ENCODE data around the gene NEUROD1.
"Not testable (repeated sequence)": the region's sequence is repeated elsewhere in the genome, so short reads cannot be mapped to it uniquely, and the experiment has no call there.

NEUROD1 gene

DNA sequence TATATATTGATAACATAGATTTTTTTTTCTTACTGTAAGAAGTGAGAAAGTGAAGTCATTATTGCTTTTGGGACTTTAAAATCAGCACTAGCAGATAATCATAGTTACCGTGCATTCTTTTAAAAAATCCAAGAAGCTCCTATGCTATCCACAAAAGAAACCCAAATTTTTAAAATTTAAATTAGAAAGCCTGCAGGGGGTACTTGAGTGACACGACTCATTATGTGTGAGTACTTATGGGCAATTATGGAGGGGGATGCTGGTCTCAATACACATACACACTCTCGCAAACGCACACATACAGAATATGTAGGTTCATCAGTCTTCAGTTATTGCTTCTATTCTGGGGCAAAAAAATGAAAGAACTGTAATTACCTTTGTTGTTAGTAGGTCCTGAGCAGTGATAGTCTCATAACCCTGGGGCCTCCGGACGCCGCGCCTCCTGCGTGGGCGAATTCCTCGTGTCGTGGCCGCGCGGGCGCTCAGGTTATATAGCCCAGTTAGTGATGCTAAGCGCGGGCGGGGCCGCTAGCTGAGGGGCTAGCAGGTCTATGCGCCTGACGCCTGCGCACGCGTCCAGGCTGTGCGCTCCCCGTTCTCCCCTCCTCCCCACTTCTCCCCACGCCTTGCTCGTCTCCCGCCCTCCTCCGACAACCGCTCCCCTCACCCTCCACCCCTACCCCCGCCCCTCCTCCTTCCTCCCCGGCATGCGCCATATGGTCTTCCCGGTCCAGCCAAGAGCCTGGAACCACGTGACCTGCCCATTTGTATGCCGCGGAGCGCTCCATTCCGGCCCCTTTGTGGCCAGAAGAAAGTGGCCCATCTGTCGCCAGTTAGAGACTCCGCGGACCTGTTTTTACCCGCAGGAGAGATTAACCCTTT, at the start of gene NEUROD1:
NEUROD1 (minus strand) TSS at position 463 of the 882 bp plus-strand sequence. CDS start 1,657 bp downstream, outside the sequence.
- no peak for DNase-seq

DNA sequence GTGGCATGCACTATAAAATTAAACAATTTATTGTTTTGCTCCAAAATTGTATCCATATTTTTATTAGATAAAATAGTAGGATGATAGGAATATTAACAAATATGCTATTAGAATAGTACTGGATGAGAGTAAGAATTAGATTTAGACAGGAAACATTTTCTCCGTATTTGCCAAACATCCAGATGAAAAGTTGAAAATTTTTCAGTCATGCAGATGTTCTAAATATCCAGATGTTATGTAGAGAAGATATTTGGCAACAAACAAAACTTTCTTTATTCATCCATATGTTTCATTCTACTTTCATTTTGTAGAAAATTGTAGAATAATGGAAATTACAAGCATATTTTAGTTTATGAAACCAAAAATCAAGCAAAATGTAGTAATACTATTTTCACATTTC, 45.2 kb upstream of the NEUROD1 start:
- no peak for DNase-seq

DNA sequence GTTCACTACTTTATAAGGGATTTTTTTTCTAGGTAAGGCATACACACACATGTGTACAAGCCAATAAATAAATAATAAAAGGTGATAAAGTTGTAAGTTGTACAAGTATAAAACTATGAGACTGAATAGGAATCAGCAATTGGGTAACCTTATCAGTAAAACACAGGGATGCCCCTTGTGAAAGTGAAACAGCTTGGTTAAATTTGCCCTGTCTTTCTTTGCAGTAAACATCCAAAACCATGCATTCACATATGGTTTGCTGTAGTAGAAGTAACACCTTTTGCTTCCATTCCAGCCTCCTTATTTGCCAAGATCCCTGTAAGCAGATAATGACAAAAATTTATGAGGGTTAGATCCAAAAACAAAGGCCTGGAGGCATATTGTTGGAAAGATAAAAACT, 44.3 kb upstream of the NEUROD1 start:
- DNase-seq = no peak

DNA sequence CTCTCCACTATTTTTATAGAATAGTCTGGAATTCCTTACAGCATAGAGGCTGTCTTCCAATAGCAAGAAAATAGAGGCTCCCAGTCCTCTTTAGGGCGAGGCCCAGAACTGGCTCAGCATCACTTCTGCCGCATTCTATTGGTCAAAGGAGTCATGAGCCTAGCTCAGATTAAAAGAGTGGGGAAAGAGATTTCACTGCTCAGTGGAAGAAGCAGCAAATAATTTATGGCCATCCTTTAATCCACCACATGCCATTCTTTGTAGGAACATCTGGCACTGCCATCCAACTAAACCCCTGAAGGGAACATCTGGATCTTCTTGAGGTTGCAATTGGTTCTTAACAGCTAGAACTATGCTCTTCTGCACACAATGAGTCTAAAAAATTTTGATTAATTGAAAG, 43.4 kb upstream of the NEUROD1 start:
- no peak for DNase-seq

DNA sequence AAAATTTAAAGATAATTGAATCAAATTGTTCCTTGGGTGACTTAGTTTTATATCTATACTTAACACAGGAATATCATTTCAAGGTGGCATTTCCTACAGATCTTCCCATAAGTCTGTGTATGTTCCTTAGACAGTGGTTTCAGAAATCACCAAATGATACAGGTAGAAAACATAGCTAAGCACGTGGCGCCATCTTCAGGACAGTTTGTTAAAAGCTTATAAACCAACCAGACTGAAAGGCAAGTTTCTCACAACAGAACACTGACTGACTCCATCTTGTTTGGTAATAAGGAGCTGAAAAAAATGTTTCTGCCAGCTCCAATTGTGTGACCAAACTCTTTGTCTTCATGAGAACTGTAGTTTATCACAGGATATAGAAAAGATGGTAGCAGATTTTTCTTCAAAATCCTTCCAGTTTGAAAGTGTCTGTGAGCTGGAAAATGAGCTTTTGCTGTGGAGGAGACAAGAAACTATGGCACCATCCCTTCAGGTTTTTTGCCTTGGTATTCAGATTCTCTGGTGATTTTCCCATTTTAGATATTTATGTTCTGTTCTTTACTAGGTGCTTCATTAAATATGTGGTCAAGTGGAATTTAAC, 34.8 kb upstream of the NEUROD1 start:
- peak; percentile 68 to 79 for DNase-seq

DNA sequence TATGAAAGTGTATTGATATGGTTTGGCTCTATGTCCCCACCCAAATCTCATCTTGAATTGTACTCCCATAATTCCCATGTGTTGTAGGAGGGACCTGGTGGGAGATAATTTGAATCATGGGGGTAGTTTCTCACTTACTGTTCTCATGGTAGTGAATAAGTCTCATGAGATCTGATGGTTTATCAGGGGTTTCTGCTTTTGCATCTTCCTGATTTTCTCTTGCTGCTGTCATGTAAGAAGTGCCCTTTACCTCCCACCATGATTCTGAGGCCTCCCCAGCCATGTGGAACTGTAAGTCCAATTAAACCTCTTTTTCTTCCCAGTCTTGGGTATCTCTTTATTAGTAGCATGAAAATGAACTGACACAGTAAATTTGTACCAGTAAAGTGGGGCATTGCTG, 30.7 kb upstream of the NEUROD1 start:
- DNase-seq = not testable (repeated sequence)

DNA sequence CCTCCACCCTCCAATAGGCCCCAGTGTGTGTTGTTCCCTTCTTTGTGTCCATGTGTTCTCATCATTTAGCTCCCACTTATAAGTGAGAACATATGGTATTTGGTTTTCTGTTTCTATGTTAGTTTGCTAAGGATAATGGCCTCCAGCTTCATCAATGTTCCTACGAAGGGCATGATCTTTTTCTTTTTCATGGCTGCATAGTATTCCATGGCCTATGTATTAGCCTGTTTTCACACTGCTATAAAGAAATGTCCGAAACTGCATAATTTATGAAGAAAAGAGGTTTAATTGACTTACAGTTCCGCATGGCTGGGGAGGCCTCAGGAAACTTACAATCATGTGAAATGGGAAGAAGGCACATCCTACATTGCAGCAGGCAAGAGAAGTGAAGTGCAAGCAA, 22.2 kb upstream of the NEUROD1 start:
- DNase-seq = not testable (repeated sequence)

DNA sequence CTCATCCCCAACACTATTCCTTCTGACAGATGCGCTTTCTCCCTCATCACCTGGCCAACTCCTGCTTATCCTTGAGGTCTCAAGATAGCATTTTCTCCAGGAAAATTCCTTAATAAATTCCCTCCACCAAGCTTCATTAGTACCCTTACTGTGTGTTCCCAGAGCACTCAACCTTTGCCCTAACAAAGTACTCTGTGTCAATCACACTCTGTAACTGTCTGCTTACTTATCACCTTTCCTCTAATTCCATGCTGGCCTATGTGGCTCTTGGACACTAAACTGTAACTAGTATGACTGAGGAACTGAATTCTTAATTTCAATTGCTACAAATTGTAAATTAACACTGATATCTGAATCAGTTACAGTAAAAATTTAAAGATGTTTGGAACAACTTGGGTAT, 17.9 kb upstream of the NEUROD1 start:
- DNase-seq = no peak

DNA sequence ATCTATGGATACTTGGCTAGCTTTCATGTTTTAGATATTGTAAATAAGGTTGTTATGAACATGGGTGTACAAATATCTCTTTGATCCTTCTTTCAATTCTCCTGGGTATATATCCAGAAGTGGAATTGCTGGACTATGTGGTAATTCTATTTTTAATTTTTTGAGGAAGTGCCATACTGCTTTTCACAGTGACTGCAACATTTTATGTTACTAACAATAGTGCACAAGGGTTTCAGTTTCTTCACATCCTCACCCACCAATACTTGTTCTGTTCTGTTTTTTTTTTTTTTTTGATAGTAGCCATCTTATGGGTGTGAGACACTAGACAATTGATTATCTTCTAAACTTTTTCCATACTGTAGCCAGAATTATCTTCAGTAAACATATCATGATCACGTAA, 17.3 kb upstream of the NEUROD1 start:
- DNase-seq = no peak

DNA sequence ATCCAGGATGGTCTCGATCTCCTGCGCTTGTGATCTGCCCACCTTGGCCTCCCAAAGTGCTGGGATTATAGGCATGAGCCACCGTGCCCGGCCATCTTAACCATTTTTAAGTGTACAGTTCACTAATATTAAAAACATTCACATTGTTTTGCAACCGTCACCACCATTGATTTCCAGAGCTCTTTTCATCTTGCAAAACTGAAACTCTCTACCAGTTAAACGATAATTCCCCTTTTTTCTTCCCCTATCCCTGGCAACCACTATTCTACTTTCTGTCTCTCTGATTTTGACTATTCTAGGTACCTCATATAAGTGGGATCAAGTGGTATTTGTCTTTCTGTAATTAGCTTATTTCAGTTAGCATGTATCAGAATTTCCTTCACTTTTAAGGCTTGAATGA, 16.8 kb upstream of the NEUROD1 start:
- DNase-seq = no peak

DNA sequence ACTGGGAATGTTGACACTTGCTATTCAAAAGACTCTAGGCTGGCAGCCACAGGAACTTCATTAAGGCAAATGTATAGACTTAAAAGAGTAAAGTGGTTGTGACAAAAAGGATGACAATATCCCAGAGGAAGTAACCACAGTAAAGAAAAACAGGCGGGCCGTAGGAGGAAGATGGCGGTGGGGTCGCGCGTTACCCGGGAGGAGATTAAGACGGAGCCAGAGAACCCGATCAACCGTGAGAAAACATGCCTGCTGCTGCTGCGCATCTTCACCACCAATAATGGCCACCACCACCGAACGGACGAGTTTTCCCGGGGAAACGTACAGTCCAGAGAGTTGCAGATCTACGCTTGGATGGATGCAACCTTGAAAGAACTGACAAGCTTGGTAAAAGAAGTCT, 14.0 kb upstream of the NEUROD1 start:
- DNase-seq = no peak

DNA sequence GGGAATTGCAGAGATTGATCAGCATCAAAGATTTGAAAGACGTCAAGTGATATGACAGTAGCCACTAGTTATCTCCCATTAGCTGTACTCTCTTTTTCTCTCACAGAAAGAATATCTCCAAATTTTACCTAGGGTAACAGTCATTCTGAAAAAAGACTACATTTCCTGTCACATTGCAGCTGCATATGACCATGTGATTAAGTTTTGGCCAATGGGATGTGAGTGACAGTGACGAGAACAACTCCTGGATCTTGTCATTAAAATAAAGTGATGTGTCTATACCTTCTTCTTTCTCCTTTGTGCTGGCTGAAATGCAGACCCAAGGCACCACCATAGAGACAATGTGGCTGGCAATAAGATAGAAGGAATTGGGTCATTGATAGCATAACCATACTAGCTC, 10.5 kb upstream of the NEUROD1 start:
- no peak for DNase-seq

DNA sequence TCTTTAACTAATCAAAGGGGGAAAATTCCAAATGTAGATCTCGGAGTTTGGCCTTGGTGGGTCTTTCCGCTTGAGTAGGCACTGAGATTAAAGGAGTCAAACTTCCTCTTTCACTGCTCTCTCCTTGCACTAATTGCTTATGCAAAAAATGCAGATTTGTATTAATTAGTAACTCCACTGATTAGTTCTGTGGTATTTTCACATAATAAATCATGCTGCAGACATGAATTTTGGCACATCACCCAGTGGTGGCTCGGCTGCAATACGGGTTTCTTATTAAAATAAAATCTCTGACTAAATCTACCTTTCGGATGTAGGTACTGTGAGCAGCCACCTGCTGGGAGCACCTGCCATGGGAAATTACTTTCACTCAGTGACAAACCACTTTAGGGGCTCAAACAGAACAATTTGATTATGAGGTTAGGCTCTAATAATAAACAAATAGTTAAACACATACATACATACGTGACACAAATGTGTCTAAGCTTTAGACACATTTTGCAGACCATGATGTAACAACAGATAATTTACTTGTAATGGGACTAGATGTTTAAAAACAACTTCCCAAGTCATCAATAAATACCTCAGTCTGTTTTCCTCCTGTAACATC, 6.4 kb upstream of the NEUROD1 start:
- no peak for DNase-seq

DNA sequence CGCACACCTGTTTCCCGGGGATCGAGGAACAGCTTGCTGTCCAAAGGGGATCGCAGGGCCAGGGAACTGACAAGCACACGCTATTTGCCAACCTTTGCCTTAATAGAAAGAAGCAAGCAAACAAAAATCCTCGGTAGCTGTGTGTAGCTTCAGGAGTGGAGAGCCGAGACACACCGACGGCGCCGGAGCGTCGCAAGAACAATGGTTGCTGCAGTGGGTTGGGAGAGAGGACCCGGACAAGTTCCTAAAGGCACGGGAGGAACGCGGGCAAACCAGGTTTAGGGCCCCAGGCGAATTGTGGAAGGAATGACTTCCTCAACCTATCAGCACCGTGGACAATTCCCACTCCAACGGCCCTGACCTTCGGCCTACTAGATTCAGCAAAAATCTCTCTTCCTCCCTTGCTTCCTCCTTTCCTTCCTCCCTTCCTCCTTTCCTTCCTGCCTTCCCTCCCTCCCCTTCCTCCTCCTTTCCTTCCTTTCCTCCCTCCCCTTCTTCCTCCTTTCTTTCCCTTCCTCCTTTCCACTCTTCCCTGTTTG, 4.9 kb upstream of the NEUROD1 start:
- DNase-seq = no peak

DNA sequence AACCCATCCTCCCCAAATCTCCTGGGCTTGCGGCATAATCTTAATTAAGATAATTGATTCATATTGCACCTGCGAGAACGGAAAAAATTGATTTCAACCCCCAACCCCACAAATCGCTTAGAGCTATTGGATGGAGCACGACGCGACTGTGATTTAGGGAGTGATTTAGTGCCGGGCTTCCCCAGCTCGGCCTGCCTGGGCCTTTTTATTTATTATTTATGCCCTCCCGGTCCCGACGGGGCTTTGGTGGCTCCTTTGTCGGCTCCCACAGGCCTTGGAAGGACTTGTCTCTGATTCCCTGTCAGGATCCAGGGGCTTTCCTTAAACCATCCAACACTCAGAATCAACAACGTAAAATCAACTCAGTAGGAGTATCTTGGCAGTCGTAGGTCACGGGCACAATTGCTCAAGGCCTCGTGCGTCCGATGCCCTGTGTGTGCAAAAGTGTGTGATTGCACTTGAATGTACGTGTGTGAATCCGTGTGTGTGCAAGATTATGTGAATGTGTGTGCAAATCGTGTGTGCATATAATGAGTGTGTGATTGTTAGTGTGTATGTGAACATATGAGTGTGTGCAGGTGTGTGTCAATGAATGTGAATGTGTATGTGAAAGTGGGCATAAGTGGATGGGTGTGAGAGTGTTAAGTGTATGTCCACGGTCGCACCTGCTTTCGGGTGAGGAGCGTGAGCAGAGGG, 4.3 kb upstream of the NEUROD1 start:
- DNase-seq = no peak

DNA sequence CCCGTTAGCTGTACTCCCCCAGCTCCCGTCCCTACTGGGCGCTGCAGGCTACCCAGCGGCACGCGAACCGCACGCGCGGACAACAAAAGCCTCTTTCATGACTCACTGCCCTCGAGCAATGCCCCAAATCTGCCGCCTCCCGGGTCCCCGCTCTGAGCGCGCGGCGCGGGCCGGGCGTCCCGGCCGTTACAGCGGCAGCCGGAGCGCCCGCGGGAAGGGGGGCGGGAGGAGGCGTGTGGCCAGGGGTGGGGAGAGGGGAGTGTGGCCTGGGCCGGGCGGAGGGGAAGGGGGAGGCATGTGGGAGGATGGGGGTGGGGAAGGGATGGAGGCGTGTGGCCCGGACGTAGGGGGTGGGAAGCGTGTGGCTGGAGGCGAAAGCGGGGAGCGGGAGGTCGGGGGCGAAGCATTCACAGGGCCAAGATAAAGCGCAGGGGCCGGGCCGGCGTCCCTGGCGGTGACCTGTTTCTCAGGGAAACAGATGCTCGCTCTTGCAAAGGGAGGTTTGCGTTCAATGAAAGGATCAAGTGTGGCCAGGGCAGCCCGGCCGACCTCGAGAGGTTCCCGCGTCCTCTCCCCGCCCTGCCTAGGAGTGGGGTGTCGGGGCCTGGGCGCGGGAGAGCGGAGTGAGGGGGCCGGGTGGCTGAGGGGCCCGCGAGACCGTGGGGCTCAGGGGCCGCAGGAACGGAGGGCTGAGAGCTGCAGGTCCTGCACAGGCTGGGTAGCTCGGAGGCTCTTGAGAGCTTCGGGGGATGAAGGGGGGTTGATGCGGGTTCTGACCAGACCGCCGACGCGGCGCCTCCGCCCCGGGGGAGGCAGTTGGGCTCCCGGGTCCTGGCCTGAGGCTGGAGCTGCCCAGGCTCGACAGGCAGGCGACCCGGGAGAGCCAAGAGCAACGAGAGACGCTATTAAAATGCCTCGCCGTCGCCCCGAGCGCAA, 3.5 kb upstream of the NEUROD1 start:
- DNase-seq = no peak

DNA sequence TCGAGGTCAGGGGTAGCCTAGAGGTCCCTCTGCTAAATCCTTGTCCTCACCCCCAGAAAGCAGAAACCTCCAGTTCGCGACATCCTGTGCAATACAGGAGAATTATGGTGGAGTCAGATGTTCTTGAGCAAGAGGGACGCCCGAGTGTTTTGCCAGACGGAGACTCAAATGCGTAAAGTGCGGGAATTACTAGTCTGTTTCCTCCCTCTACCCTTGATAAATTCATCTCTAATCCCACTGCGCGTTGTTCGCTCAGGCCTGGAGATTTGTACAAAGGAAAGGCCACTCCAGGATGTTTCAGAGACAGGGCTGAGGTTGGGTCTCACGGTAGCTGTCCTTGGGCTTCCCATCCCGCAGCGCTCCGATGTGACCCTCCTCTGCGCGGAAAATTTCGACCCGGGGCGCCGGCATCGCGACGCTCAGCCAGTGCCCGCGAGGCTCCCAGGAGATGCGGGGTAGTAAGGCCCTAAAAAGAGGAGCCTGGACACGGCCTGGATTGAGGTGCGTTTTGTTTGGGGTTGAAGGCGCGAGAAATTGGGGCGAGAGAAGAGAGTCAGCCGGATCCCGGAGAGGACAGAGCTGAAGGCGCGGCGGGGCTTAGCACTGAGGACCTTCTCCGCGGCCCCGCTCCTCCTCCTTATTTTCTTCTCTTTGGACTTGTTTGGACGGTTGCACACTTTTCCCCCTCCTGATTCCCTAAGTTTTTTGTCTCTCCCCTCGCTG, 2.6 kb upstream of the NEUROD1 start:
- DNase-seq = no peak

DNA sequence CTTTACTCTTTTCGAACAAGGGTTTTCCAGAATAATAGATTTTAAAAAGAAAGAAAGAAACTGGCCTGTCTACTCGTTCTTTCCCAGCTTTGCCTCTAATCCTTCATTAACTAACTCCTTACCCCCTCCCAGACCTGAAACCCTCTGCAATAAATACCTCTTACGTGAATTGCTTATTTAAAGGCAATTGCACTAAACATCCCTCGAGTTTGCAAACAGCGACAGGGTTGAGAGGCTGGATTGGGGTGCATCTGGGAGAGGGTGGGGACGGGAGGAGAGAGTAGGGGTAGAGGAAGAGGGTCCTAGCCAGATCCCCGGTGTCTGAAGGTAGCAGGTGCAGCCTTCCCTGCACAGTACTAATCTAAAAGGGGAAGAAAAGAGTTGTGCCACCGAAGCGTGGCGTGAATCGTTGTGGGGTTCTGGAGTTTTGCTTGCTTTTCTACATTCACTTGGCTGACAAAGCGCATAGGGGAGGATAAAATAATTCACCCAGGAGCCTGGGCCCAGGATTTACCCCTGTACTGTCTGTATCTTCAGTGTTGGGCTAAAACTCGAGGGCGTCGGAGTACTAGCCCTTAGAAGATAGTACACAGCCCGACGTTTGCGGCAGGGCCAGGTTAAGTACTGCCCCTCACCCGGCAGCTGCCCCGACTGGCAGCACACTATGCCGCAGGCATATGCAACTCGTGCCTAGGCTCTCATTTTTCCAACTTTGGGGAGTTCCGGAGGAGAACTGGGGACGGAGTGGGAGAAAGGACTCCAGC, 1.9 kb upstream of the NEUROD1 start:
- DNase-seq = no peak

DNA sequence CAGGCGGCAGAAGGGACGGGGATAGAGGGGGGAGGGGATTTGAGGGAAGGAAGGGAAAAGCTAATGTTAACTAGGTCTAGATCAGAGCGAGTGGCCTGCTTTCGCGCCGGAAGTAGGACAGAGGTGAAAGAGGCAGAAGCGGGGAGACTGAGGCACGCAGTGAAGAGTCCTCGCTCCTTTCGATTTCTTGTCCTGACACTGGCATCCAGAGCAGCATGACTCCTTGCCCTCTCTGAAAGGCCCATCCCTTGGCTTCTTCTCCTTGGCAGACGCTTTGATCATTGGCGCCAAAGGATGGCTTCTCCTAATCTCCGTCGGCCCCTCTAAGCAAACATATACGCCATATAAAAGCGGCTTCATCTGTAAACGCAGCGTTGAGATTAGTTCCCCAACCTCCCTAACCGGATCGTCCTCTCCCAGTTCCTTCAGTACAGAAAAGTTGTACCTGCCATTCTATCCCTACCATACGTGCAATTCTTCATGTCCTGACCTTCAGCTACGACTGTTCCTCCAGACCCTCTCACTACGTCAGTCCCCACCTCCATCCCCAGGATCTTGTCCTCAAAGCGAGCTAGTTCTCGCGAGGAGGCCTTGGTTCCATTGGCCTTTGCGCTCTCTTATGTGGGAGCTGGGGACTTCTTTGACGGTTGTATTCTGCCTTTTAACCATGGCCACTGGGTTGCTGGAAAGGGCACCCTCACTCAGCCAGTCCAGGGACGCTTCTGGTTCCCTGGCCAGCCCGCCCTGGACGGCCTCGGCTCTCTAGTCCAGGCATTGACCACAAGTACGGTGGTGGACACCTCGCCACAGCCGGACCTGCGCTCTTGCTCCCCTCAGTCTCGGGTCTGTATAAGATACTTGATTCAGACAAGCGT, 857 bp upstream of the NEUROD1 start:
- no peak for DNase-seq
